ENCODE measurements around the gene DGKQ.

Gene DGKQ

GRCh38 chr4:953574-953915 lies 19.8 kb downstream of the DGKQ start:
- Histone ChIP-seq H3K27ac (ENCODE audit: insufficient read depth, low read depth, low read length, poor library complexity, severe bottlenecking) (no peak overlapping the region), H3K36me3 (ENCODE audit: control insufficient read depth, insufficient read depth, low read length) (no peaks in the 10 kb centered on the region), H3K27me3 (ENCODE audit: control insufficient read depth, insufficient read depth, low read length, poor library complexity, severe bottlenecking) (no peaks in the 10 kb centered on the region), H3K4me3 (ENCODE audit: insufficient read depth, low read depth, low read length) (no peak overlapping the region), H3K9me3 (ENCODE audit: control insufficient read depth, low read length) (no peaks in the 10 kb centered on the region), H3K4me1 (ENCODE audit: control insufficient read depth, insufficient read depth, low read length) (peaks cover 9% of the 10 kb centered on the region)
- 96 to 97% methylated on average over 13 of the region's 13 CpGs for WGBS, 2 experiments

- no peaks in the 10 kb centered on the region for H3K27me3 ChIP-seq (ENCODE audit: control insufficient read depth, insufficient read depth, low read length, poor library complexity, severe bottlenecking)
- H3K27ac ChIP-seq (ENCODE audit: insufficient read depth, low read depth, low read length, poor library complexity, severe bottlenecking) = no peak overlapping the region
- no peaks in the 10 kb centered on the region for H3K9me3 ChIP-seq (ENCODE audit: control insufficient read depth, low read length)
- no peak overlapping the region for H3K4me3 ChIP-seq (ENCODE audit: insufficient read depth, low read depth, low read length)
- H3K36me3 ChIP-seq (ENCODE audit: control insufficient read depth, insufficient read depth, low read length) = no peaks in the 10 kb centered on the region
- H3K4me1 ChIP-seq (ENCODE audit: control insufficient read depth, insufficient read depth, low read length) = peaks cover 9% of the 10 kb centered on the region
- WGBS, 2 experiments = 95 to 96% methylated on average over 28 of the region's 28 CpGs
Observed at GRCh38 chr4:952881-953573, 20.3 kb downstream of the DGKQ start.

GRCh38 chr4:951594-952468 lies 21.5 kb downstream of the DGKQ start:
- no peak overlapping the region for H3K27ac ChIP-seq (ENCODE audit: insufficient read depth, low read depth, low read length, poor library complexity, severe bottlenecking)
- WGBS, 2 experiments = 91 to 93% methylated on average over 23 of the region's 23 CpGs
- H3K9me3 ChIP-seq (ENCODE audit: control insufficient read depth, low read length) = no peaks in the 10 kb centered on the region
- no peaks in the 10 kb centered on the region for H3K27me3 ChIP-seq (ENCODE audit: control insufficient read depth, insufficient read depth, low read length, poor library complexity, severe bottlenecking)
- peaks cover 9% of the 10 kb centered on the region for H3K4me1 ChIP-seq (ENCODE audit: control insufficient read depth, insufficient read depth, low read length)
- no peaks in the 10 kb centered on the region for H3K36me3 ChIP-seq (ENCODE audit: control insufficient read depth, insufficient read depth, low read length)
- H3K4me3 ChIP-seq (ENCODE audit: insufficient read depth, low read depth, low read length) = no peak overlapping the region

GRCh38 chr4:951186-951585 lies 22.2 kb downstream of the DGKQ start:
- H3K27me3 ChIP-seq (ENCODE audit: control insufficient read depth, insufficient read depth, low read length, poor library complexity, severe bottlenecking) = no peaks in the 10 kb centered on the region
- WGBS, 2 experiments = 59 to 61% methylated on average over 7 of the region's 7 CpGs
- H3K36me3 ChIP-seq (ENCODE audit: control insufficient read depth, insufficient read depth, low read length) = no peaks in the 10 kb centered on the region
- H3K4me1 ChIP-seq (ENCODE audit: control insufficient read depth, insufficient read depth, low read length) = peaks cover 9% of the 10 kb centered on the region
- H3K9me3 ChIP-seq (ENCODE audit: control insufficient read depth, low read length) = no peaks in the 10 kb centered on the region
- no peak overlapping the region for H3K4me3 ChIP-seq (ENCODE audit: insufficient read depth, low read depth, low read length)
- H3K27ac ChIP-seq (ENCODE audit: insufficient read depth, low read depth, low read length, poor library complexity, severe bottlenecking) = no peak overlapping the region

- Histone ChIP-seq H3K9me3 (ENCODE audit: control insufficient read depth, low read length) (no peaks in the 10 kb centered on the region), H3K4me3 (ENCODE audit: insufficient read depth, low read depth, low read length) (no peak overlapping the region)
- WGBS, 2 experiments = 94 to 95% methylated on average over 30 of the region's 30 CpGs
Observed at GRCh38 chr4:950136-951020, 23.0 kb downstream of the DGKQ start.

GRCh38 chr4:949656-950055 lies 23.7 kb downstream of the DGKQ start:
- 92 to 93% methylated on average over 20 of the region's 20 CpGs for WGBS, 2 experiments
- no peaks in the 10 kb centered on the region for H3K36me3 ChIP-seq (ENCODE audit: control insufficient read depth, insufficient read depth, low read length)
- H3K27me3 ChIP-seq (ENCODE audit: control insufficient read depth, insufficient read depth, low read length, poor library complexity, severe bottlenecking) = peaks cover 8% of the 10 kb centered on the region
- no peak overlapping the region for H3K4me3 ChIP-seq (ENCODE audit: insufficient read depth, low read depth, low read length)
- no peaks in the 10 kb centered on the region for H3K9me3 ChIP-seq (ENCODE audit: control insufficient read depth, low read length)
- no peak overlapping the region for H3K27ac ChIP-seq (ENCODE audit: insufficient read depth, low read depth, low read length, poor library complexity, severe bottlenecking)
- H3K4me1 ChIP-seq (ENCODE audit: control insufficient read depth, insufficient read depth, low read length) = peaks cover 24% of the 10 kb centered on the region

More at GRCh38 chr4:950136-951020, 23.0 kb downstream of the DGKQ start:
- Histone ChIP-seq H3K36me3 (ENCODE audit: control insufficient read depth, insufficient read depth, low read length) (no peaks in the 10 kb centered on the region), H3K27ac (ENCODE audit: insufficient read depth, low read depth, low read length, poor library complexity, severe bottlenecking) (no peak overlapping the region), H3K27me3 (ENCODE audit: control insufficient read depth, insufficient read depth, low read length, poor library complexity, severe bottlenecking) (peaks cover under 1% of the 10 kb centered on the region), H3K4me1 (ENCODE audit: control insufficient read depth, insufficient read depth, low read length) (peaks cover 17% of the 10 kb centered on the region)

- Histone ChIP-seq H3K27me3 (ENCODE audit: control insufficient read depth, insufficient read depth, low read length, poor library complexity, severe bottlenecking) (peaks cover 12% of the 10 kb centered on the region), H3K27ac (ENCODE audit: insufficient read depth, low read depth, low read length, poor library complexity, severe bottlenecking) (no peak overlapping the region), H3K36me3 (ENCODE audit: control insufficient read depth, insufficient read depth, low read length) (no peaks in the 10 kb centered on the region), H3K4me3 (ENCODE audit: insufficient read depth, low read depth, low read length) (no peak overlapping the region), H3K9me3 (ENCODE audit: control insufficient read depth, low read length) (no peaks in the 10 kb centered on the region), H3K4me1 (ENCODE audit: control insufficient read depth, insufficient read depth, low read length) (peaks cover 24% of the 10 kb centered on the region)
- 84% methylated on average over 13 of the region's 13 CpGs for WGBS, 2 experiments
Observed at GRCh38 chr4:948936-949300, 24.5 kb downstream of the DGKQ start.

GRCh38 chr4:948101-948935 lies 25.1 kb downstream of the DGKQ start:
- Histone ChIP-seq H3K27ac (ENCODE audit: insufficient read depth, low read depth, low read length, poor library complexity, severe bottlenecking) (no peak overlapping the region), H3K9me3 (ENCODE audit: control insufficient read depth, low read length) (no peaks in the 10 kb centered on the region), H3K27me3 (ENCODE audit: control insufficient read depth, insufficient read depth, low read length, poor library complexity, severe bottlenecking) (peaks cover 12% of the 10 kb centered on the region), H3K36me3 (ENCODE audit: control insufficient read depth, insufficient read depth, low read length) (no peaks in the 10 kb centered on the region), H3K4me3 (ENCODE audit: insufficient read depth, low read depth, low read length) (no peak overlapping the region), H3K4me1 (ENCODE audit: control insufficient read depth, insufficient read depth, low read length) (peaks cover 24% of the 10 kb centered on the region)
- WGBS, 2 experiments = 83% methylated on average over 33 of the region's 33 CpGs

- no peak overlapping the region for H3K27ac ChIP-seq (ENCODE audit: insufficient read depth, low read depth, low read length, poor library complexity, severe bottlenecking)
Observed at GRCh38 chr4:947491-947971, 25.8 kb downstream of the DGKQ start.

More at GRCh38 chr4:947491-947971, 25.8 kb downstream of the DGKQ start:
- no peaks in the 10 kb centered on the region for H3K36me3 ChIP-seq (ENCODE audit: control insufficient read depth, insufficient read depth, low read length)
- H3K27me3 ChIP-seq (ENCODE audit: control insufficient read depth, insufficient read depth, low read length, poor library complexity, severe bottlenecking) = peaks cover 12% of the 10 kb centered on the region
- no peaks in the 10 kb centered on the region for H3K9me3 ChIP-seq (ENCODE audit: control insufficient read depth, low read length)
- H3K4me1 ChIP-seq (ENCODE audit: control insufficient read depth, insufficient read depth, low read length) = peaks cover 24% of the 10 kb centered on the region
- no peak overlapping the region for H3K4me3 ChIP-seq (ENCODE audit: insufficient read depth, low read depth, low read length)
- WGBS, 2 experiments = 93 to 94% methylated on average over 19 of the region's 19 CpGs

Data from ectodermal cell (in vitro differentiated cells).